ENCODE data around the gene DEGS1.

DEGS1 gene

GRCh38 chr1:224168859-224169380, 14.1 kb upstream of the DEGS1 start:
- H3K36me3 ChIP-seq (ENCODE audit: insufficient read depth, low read length), result no peaks in the 10 kb centered on the region
- H3K9me3 ChIP-seq (ENCODE audit: low read length), result no peaks in the 10 kb centered on the region
- no peak overlapping the region for H3K9ac ChIP-seq (ENCODE audit: low read length)
- H3K4me1 ChIP-seq (ENCODE audit: insufficient read depth, low read length), result no peaks in the 10 kb centered on the region
- no peak overlapping the region for H3K4me3 ChIP-seq (ENCODE audit: low read depth in 1 of 2, low read length in 2 of 2)
- H3K27ac ChIP-seq (ENCODE audit: low read depth, low read length), result no peak overlapping the region
- H3K27me3 ChIP-seq (ENCODE audit: control insufficient read depth in 1 of 2, insufficient read depth in 2 of 2, low read length in 2 of 2), result no peaks in the 10 kb centered on the region

GRCh38 chr1:224169718-224170270, 13.2 kb upstream of the DEGS1 start:
- Histone ChIP-seq H3K27ac (ENCODE audit: low read depth, low read length) (no peak overlapping the region), H3K4me3 (ENCODE audit: low read depth in 1 of 2, low read length in 2 of 2) (no peak overlapping the region), H3K9ac (ENCODE audit: low read length) (no peak overlapping the region), H3K27me3 (ENCODE audit: control insufficient read depth in 1 of 2, insufficient read depth in 2 of 2, low read length in 2 of 2) (no peaks in the 10 kb centered on the region), H3K9me3 (ENCODE audit: low read length) (no peaks in the 10 kb centered on the region), H3K4me1 (ENCODE audit: insufficient read depth, low read length) (no peaks in the 10 kb centered on the region), H3K36me3 (ENCODE audit: insufficient read depth, low read length) (no peaks in the 10 kb centered on the region)

- no peaks in the 10 kb centered on the region for H3K36me3 ChIP-seq (ENCODE audit: insufficient read depth, low read length)
- no peak overlapping the region for H3K4me3 ChIP-seq (ENCODE audit: low read depth in 1 of 2, low read length in 2 of 2)
- H3K9me3 ChIP-seq (ENCODE audit: low read length), result no peaks in the 10 kb centered on the region
- no peak overlapping the region for H3K9ac ChIP-seq (ENCODE audit: low read length)
- H3K4me1 ChIP-seq (ENCODE audit: insufficient read depth, low read length), result no peaks in the 10 kb centered on the region
- no peak overlapping the region for H3K27ac ChIP-seq (ENCODE audit: low read depth, low read length)
- H3K27me3 ChIP-seq (ENCODE audit: control insufficient read depth in 1 of 2, insufficient read depth in 2 of 2, low read length in 2 of 2), result no peaks in the 10 kb centered on the region
Measured at GRCh38 chr1:224170343-224170742, 12.7 kb upstream of the DEGS1 start.

GRCh38 chr1:224170748-224171478, 12.1 kb upstream of the DEGS1 start:
- Histone ChIP-seq H3K9me3 (ENCODE audit: low read length) (no peaks in the 10 kb centered on the region), H3K27ac (ENCODE audit: low read depth, low read length) (no peak overlapping the region), H3K4me3 (ENCODE audit: low read depth in 1 of 2, low read length in 2 of 2) (no peak overlapping the region), H3K36me3 (ENCODE audit: insufficient read depth, low read length) (no peaks in the 10 kb centered on the region), H3K4me1 (ENCODE audit: insufficient read depth, low read length) (no peaks in the 10 kb centered on the region), H3K27me3 (ENCODE audit: control insufficient read depth in 1 of 2, insufficient read depth in 2 of 2, low read length in 2 of 2) (no peaks in the 10 kb centered on the region), H3K9ac (ENCODE audit: low read length) (no peak overlapping the region)

- no peaks in the 10 kb centered on the region for H3K36me3 ChIP-seq (ENCODE audit: insufficient read depth, low read length)
- H3K27ac ChIP-seq (ENCODE audit: low read depth, low read length), result no peak overlapping the region
- no peak overlapping the region for H3K9ac ChIP-seq (ENCODE audit: low read length)
- H3K27me3 ChIP-seq (ENCODE audit: control insufficient read depth in 1 of 2, insufficient read depth in 2 of 2, low read length in 2 of 2), result no peaks in the 10 kb centered on the region
- no peaks in the 10 kb centered on the region for H3K9me3 ChIP-seq (ENCODE audit: low read length)
- H3K4me3 ChIP-seq (ENCODE audit: low read depth in 1 of 2, low read length in 2 of 2), result no peak overlapping the region
- no peaks in the 10 kb centered on the region for H3K4me1 ChIP-seq (ENCODE audit: insufficient read depth, low read length)
Measured at GRCh38 chr1:224172229-224172628, 10.8 kb upstream of the DEGS1 start.

GRCh38 chr1:224173523-224173922, 9.5 kb upstream of the DEGS1 start:
- Histone ChIP-seq H3K9me3 (ENCODE audit: low read length) (no peaks in the 10 kb centered on the region), H3K36me3 (ENCODE audit: insufficient read depth, low read length) (no peaks in the 10 kb centered on the region), H3K27me3 (ENCODE audit: control insufficient read depth in 1 of 2, insufficient read depth in 2 of 2, low read length in 2 of 2) (no peaks in the 10 kb centered on the region), H3K27ac (ENCODE audit: low read depth, low read length) (no peak overlapping the region), H3K4me3 (ENCODE audit: low read depth in 1 of 2, low read length in 2 of 2) (no peak overlapping the region), H3K9ac (ENCODE audit: low read length) (no peak overlapping the region), H3K4me1 (ENCODE audit: insufficient read depth, low read length) (no peaks in the 10 kb centered on the region)

GRCh38 chr1:224175617-224176016, 7.4 kb upstream of the DEGS1 start:
- Histone ChIP-seq H3K27me3 (ENCODE audit: control insufficient read depth in 1 of 2, insufficient read depth in 2 of 2, low read length in 2 of 2) (no peaks in the 10 kb centered on the region), H3K4me1 (ENCODE audit: insufficient read depth, low read length) (no peaks in the 10 kb centered on the region), H3K4me3 (ENCODE audit: low read depth in 1 of 2, low read length in 2 of 2) (no peak overlapping the region), H3K27ac (ENCODE audit: low read depth, low read length) (no peak overlapping the region), H3K9ac (ENCODE audit: low read length) (no peak overlapping the region), H3K9me3 (ENCODE audit: low read length) (no peaks in the 10 kb centered on the region), H3K36me3 (ENCODE audit: insufficient read depth, low read length) (no peaks in the 10 kb centered on the region)

- Histone ChIP-seq H3K9me3 (ENCODE audit: low read length) (no peaks in the 10 kb centered on the region), H3K27me3 (ENCODE audit: control insufficient read depth in 1 of 2, insufficient read depth in 2 of 2, low read length in 2 of 2) (no peaks in the 10 kb centered on the region), H3K4me3 (ENCODE audit: low read depth in 1 of 2, low read length in 2 of 2) (no peak overlapping the region), H3K4me1 (ENCODE audit: insufficient read depth, low read length) (no peaks in the 10 kb centered on the region), H3K9ac (ENCODE audit: low read length) (no peak overlapping the region), H3K36me3 (ENCODE audit: insufficient read depth, low read length) (no peaks in the 10 kb centered on the region), H3K27ac (ENCODE audit: low read depth, low read length) (no peak overlapping the region)
Measured at GRCh38 chr1:224177356-224177999, 5.6 kb upstream of the DEGS1 start.

GRCh38 chr1:224178894-224179293, 4.1 kb upstream of the DEGS1 start:
- Histone ChIP-seq H3K36me3 (ENCODE audit: insufficient read depth, low read length) (no peaks in the 10 kb centered on the region), H3K27me3 (ENCODE audit: control insufficient read depth in 1 of 2, insufficient read depth in 2 of 2, low read length in 2 of 2) (no peaks in the 10 kb centered on the region), H3K27ac (ENCODE audit: low read depth, low read length) (no peak overlapping the region), H3K4me1 (ENCODE audit: insufficient read depth, low read length) (no peaks in the 10 kb centered on the region), H3K9ac (ENCODE audit: low read length) (no peak overlapping the region), H3K9me3 (ENCODE audit: low read length) (no peaks in the 10 kb centered on the region), H3K4me3 (ENCODE audit: low read depth in 1 of 2, low read length in 2 of 2) (no peak overlapping the region)

- no peaks in the 10 kb centered on the region for H3K9me3 ChIP-seq (ENCODE audit: low read length)
- H3K4me1 ChIP-seq (ENCODE audit: insufficient read depth, low read length), result peaks cover 12% of the 10 kb centered on the region
- no peaks in the 10 kb centered on the region for H3K36me3 ChIP-seq (ENCODE audit: insufficient read depth, low read length)
- no peak overlapping the region for H3K9ac ChIP-seq (ENCODE audit: low read length)
- no peak overlapping the region for H3K27ac ChIP-seq (ENCODE audit: low read depth, low read length)
- H3K27me3 ChIP-seq (ENCODE audit: control insufficient read depth in 1 of 2, insufficient read depth in 2 of 2, low read length in 2 of 2), result no peaks in the 10 kb centered on the region
- no peak overlapping the region for H3K4me3 ChIP-seq (ENCODE audit: low read depth in 1 of 2, low read length in 2 of 2)
Measured at GRCh38 chr1:224180783-224181452, 2.1 kb upstream of the DEGS1 start.

GRCh38 chr1:224181453-224181810, 1.6 kb upstream of the DEGS1 start:
- H3K27me3 ChIP-seq (ENCODE audit: control insufficient read depth in 1 of 2, insufficient read depth in 2 of 2, low read length in 2 of 2), result no peaks in the 10 kb centered on the region
- H3K4me3 ChIP-seq (ENCODE audit: low read depth in 1 of 2, low read length in 2 of 2), result no peak overlapping the region
- no peaks in the 10 kb centered on the region for H3K9me3 ChIP-seq (ENCODE audit: low read length)
- no peak overlapping the region for H3K27ac ChIP-seq (ENCODE audit: low read depth, low read length)
- no peak overlapping the region for H3K9ac ChIP-seq (ENCODE audit: low read length)
- peaks cover 12% of the 10 kb centered on the region for H3K4me1 ChIP-seq (ENCODE audit: insufficient read depth, low read length)
- H3K36me3 ChIP-seq (ENCODE audit: insufficient read depth, low read length), result no peaks in the 10 kb centered on the region
